Measurements from ENCODE around the gene CPD.

Gene CPD

GRCh38 chr17:30376621-30377452, 1.9 kb upstream of the CPD start:
- no peaks in the 10 kb centered on the region for H3K36me3 ChIP-seq (ENCODE audit: insufficient read depth, low read length)
- H3K9me3 ChIP-seq (replicated peaks; ENCODE audit: low read length), result no peaks in the 10 kb centered on the region
- no peak overlapping the region for H3K4me3 ChIP-seq (ENCODE audit: low read length)
- peaks cover 34% of the 10 kb centered on the region for H3K4me1 ChIP-seq (ENCODE audit: control insufficient read depth, insufficient read depth, low read length)
- H3K4me2 ChIP-seq (ENCODE audit: low read length), result peak overlapping the region; percentile 34
- no peak overlapping the region for H3K9ac ChIP-seq (ENCODE audit: low read depth, low read length)
- peaks cover 6% of the 10 kb centered on the region for H3K27me3 ChIP-seq (ENCODE audit: control insufficient read depth, insufficient read depth, low read length)

DNA sequence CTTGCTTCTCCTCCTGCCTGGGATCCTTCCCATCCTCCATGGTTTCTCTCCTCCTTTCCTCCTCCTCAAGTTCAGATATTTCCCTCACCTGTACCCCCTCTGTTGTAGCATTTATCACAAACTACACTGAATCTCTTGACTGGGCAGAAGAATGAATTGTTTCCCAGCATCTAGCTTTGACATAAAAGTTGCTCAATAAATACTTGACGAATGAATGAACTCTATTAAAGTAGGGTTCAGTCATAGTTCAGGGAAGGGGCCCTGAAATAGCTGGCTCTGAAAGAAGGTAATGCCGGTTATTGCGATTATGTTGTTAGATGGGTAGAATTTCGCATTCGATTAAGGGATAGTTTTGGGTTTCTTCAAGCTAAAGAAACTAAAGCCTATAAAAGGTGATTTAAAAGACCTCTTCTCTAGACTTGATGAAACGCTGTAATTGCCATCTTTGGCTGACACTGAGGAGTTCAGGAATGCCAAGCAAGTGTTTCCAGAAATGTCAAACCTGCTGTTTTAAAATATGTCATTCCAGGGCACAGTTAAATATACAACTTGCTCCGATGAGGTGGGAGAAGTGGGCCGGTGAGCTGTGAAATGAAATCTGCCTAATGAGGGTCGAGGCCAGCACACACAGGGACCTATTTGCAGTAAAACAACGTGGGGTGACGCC, 1.0 kb upstream of the CPD start:
- no peak overlapping the region for H3K9ac ChIP-seq (ENCODE audit: low read depth, low read length)
- peaks cover 34% of the 10 kb centered on the region for H3K4me1 ChIP-seq (ENCODE audit: control insufficient read depth, insufficient read depth, low read length)
- no peaks in the 10 kb centered on the region for H3K36me3 ChIP-seq (ENCODE audit: insufficient read depth, low read length)
- H3K4me3 ChIP-seq (ENCODE audit: low read length), result peak overlapping the region; percentile 89
- peak overlapping the region; percentile 91 for H3K4me2 ChIP-seq (ENCODE audit: low read length)
- H3K27me3 ChIP-seq (ENCODE audit: control insufficient read depth, insufficient read depth, low read length), result peaks cover 6% of the 10 kb centered on the region
- H3K9me3 ChIP-seq (replicated peaks; ENCODE audit: low read length), result no peaks in the 10 kb centered on the region

GRCh38 chr17:30378241-30378824, 394 bp upstream of the CPD start:
- H3K4me1 ChIP-seq (ENCODE audit: control insufficient read depth, insufficient read depth, low read length), result peaks cover 34% of the 10 kb centered on the region
- peak overlapping the region; percentile 91 for H3K4me2 ChIP-seq (ENCODE audit: low read length)
- H3K4me3 ChIP-seq (ENCODE audit: low read length), result peak overlapping the region; percentile 89
- H3K27me3 ChIP-seq (ENCODE audit: control insufficient read depth, insufficient read depth, low read length), result peaks cover 6% of the 10 kb centered on the region
- H3K9me3 ChIP-seq (replicated peaks; ENCODE audit: low read length), result no peaks in the 10 kb centered on the region
- no peaks in the 10 kb centered on the region for H3K36me3 ChIP-seq (ENCODE audit: insufficient read depth, low read length)
- H3K9ac ChIP-seq (ENCODE audit: low read depth, low read length), result peak overlapping the region; percentile 85

- Histone ChIP-seq H3K36me3 (ENCODE audit: insufficient read depth, low read length) (no peaks in the 10 kb centered on the region), H3K4me2 (ENCODE audit: low read length) (peak overlapping the region; percentile 91), H3K4me3 (ENCODE audit: low read length) (peak overlapping the region; percentile 89), H3K9me3 (replicated peaks; ENCODE audit: low read length) (no peaks in the 10 kb centered on the region), H3K27me3 (ENCODE audit: control insufficient read depth, insufficient read depth, low read length) (peaks cover 6% of the 10 kb centered on the region), H3K9ac (ENCODE audit: low read depth, low read length) (peak overlapping the region; percentile 85), H3K4me1 (ENCODE audit: control insufficient read depth, insufficient read depth, low read length) (peaks cover 34% of the 10 kb centered on the region)
Observed at GRCh38 chr17:30379303-30379902, 676 bp downstream of the CPD start.

DNA sequence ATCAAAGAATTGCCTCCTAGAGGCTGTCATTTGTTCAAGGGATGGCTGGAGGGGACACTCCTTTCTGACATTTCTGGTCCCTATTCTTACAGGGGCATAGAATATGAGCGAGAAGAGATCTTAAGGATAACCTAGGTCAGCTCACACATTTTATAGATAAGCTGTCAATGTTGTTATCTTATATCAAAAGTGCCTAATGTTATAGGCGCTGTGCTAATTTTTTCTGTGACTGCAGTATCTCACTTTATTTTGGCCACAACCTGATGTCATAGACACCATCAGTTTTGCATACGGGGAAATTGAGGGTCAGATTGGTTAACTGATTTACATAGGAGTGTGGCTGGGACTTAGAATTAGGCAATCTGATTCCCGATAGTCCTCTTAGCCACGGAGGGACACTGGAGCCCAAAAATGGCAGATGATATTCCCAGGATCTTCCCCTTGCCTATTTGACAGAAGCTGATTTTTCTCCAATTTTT, 1.2 kb downstream of the CPD start:
- H3K36me3 ChIP-seq (ENCODE audit: insufficient read depth, low read length), result no peaks in the 10 kb centered on the region
- peak overlapping the region; percentile 91 for H3K4me2 ChIP-seq (ENCODE audit: low read length)
- no peaks in the 10 kb centered on the region for H3K9me3 ChIP-seq (replicated peaks; ENCODE audit: low read length)
- peak overlapping the region; percentile 89 for H3K4me3 ChIP-seq (ENCODE audit: low read length)
- H3K9ac ChIP-seq (ENCODE audit: low read depth, low read length), result peak overlapping the region; percentile 85
- peaks cover 34% of the 10 kb centered on the region for H3K4me1 ChIP-seq (ENCODE audit: control insufficient read depth, insufficient read depth, low read length)
- H3K27me3 ChIP-seq (ENCODE audit: control insufficient read depth, insufficient read depth, low read length), result peaks cover under 1% of the 10 kb centered on the region

DNA sequence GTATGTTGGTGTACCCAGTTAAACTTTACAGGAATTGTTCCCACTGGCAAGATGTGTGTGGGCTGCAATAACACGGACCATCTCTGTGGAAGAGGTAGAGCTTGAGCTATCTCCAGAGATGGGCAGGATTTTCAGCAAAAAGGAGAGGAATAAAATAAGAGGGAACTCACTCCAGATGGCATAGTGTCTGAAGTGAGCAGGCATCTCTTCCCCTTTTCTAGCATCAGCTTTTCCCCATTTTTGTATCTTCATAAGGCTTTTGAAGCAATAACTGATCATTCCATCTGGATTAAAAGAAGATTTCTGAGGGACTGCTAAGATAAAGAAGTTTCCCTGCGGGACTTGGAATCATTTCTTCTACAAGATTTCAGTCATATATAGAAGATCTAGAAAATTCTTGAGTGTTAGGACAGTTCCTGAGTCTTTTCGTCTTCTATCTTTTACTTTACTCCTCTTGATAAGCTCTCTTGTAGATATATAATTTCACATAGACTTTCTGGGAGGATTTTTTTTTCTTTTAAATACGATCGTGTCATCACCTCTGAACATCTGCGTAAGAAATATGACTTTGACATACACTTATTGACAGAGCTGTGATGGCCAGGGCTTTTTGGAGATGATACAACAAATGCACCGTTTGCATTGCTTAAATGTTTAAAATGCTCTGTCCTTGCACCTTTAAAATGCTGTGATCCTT, 2.1 kb downstream of the CPD start:
- no peaks in the 10 kb centered on the region for H3K27me3 ChIP-seq (ENCODE audit: control insufficient read depth, insufficient read depth, low read length)
- peak overlapping the region; percentile 91 for H3K4me2 ChIP-seq (ENCODE audit: low read length)
- no peak overlapping the region for H3K9ac ChIP-seq (ENCODE audit: low read depth, low read length)
- H3K36me3 ChIP-seq (ENCODE audit: insufficient read depth, low read length), result peaks cover 5% of the 10 kb centered on the region
- peak overlapping the region; percentile 89 for H3K4me3 ChIP-seq (ENCODE audit: low read length)
- peaks cover 34% of the 10 kb centered on the region for H3K4me1 ChIP-seq (ENCODE audit: control insufficient read depth, insufficient read depth, low read length)
- H3K9me3 ChIP-seq (replicated peaks; ENCODE audit: low read length), result no peaks in the 10 kb centered on the region

DNA sequence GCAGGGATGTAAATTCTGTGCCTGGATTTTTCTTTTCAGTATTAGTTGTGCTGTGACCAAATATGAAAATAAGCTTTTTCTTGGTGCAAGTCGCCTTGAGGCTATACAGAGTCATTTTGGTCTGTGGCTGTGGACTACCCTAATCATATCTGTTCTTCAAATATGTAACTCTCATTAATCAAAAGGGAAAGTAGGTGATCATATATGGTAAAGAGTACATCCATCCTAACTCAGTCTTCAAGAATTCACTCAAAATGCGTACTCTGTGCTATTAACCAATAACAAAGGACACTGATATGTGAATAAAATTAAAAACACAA, 2.6 kb downstream of the CPD start:
- peaks cover 34% of the 10 kb centered on the region for H3K4me1 ChIP-seq (ENCODE audit: control insufficient read depth, insufficient read depth, low read length)
- no peak overlapping the region for H3K4me3 ChIP-seq (ENCODE audit: low read length)
- H3K27me3 ChIP-seq (ENCODE audit: control insufficient read depth, insufficient read depth, low read length), result no peaks in the 10 kb centered on the region
- H3K36me3 ChIP-seq (ENCODE audit: insufficient read depth, low read length), result peaks cover 8% of the 10 kb centered on the region
- H3K9ac ChIP-seq (ENCODE audit: low read depth, low read length), result no peak overlapping the region
- H3K4me2 ChIP-seq (ENCODE audit: low read length), result peak overlapping the region; percentile 39
- H3K9me3 ChIP-seq (replicated peaks; ENCODE audit: low read length), result no peaks in the 10 kb centered on the region

DNA sequence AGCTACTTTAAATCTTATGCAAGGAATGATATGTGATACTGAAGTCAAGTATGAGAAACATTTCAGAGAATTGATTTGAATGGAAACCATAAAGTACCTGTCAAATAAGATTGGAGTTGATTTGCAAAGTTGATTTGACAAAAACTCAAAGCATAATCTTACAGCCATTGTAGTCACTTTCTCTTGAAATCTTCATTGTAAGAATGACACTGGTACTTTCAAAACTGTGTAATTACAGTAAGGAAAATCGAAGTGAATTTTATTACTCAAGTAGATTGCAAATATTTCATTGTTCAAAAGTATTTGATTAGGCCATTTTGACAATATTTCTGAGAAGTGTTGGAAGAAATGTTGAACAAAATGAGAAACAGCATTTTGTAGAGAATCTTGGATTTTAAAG, 3.6 kb downstream of the CPD start:
- H3K27me3 ChIP-seq (ENCODE audit: control insufficient read depth, insufficient read depth, low read length), result no peaks in the 10 kb centered on the region
- H3K4me3 ChIP-seq (ENCODE audit: low read length), result no peak overlapping the region

DNA sequence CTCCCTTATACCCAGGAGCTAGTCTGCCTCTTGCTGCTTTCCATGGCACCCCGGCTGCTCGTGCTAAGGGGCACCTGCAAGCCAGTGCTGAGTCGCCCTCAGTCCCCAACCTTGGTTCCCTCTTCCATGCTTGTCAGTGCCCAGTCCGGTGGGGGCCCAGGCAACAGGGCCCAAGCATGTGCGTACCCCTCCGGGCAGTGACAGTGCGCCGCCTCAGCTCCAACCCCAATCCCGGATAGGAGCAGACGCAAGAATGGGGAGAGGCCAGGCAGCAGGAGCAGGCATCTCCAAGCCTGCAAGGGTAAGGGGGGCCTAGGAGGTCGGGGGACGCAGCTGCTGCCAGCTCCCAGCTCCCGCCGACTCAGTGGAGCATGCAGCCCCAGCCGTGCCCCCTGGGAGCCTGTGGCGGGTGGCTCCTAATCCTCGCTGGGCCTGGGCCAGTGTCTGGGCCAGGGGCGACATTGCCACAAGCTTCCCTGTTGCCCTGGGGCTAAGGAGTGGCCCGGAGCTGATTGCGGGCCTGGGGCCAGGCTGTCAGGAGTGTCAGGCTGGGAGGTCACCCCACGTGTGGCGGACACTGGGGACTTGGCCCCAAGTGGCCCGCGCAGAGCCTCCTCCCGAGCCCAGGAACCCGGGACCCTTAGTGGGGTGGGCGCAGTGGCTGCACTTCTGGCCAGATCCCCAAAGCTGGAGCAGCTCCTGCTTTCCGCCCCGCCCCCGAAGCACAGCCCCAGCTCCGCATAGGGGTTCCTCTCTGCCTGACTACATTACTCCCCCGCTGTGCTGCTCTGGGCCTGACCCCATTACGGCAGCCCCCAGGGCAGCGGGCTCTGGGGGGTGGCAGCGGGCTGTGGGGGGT, 9.8 kb downstream of the CPD start:
- Histone ChIP-seq H3K9me3 (replicated peaks; ENCODE audit: low read length) (no peaks in the 10 kb centered on the region), H3K4me1 (ENCODE audit: control insufficient read depth, insufficient read depth, low read length) (no peaks in the 10 kb centered on the region), H3K4me2 (ENCODE audit: low read length) (no peak overlapping the region), H3K27me3 (ENCODE audit: control insufficient read depth, insufficient read depth, low read length) (no peaks in the 10 kb centered on the region), H3K4me3 (ENCODE audit: low read length) (no peak overlapping the region), H3K36me3 (ENCODE audit: insufficient read depth, low read length) (peaks cover 11% of the 10 kb centered on the region), H3K9ac (ENCODE audit: low read depth, low read length) (no peak overlapping the region)

More for the DNA sequence above, 3.6 kb downstream of the CPD start:
- no peak overlapping the region for H3K4me2 ChIP-seq (ENCODE audit: low read length)
- no peak overlapping the region for H3K9ac ChIP-seq (ENCODE audit: low read depth, low read length)
- no peaks in the 10 kb centered on the region for H3K9me3 ChIP-seq (replicated peaks; ENCODE audit: low read length)
- H3K4me1 ChIP-seq (ENCODE audit: control insufficient read depth, insufficient read depth, low read length), result peaks cover 24% of the 10 kb centered on the region
- peaks cover 11% of the 10 kb centered on the region for H3K36me3 ChIP-seq (ENCODE audit: insufficient read depth, low read length)

GRCh38 chr17:30389756-30390300, 11.1 kb downstream of the CPD start:
- Histone ChIP-seq H3K36me3 (ENCODE audit: insufficient read depth, low read length) (peaks cover 11% of the 10 kb centered on the region), H3K9me3 (replicated peaks; ENCODE audit: low read length) (no peaks in the 10 kb centered on the region), H3K4me3 (ENCODE audit: low read length) (no peak overlapping the region), H3K4me1 (ENCODE audit: control insufficient read depth, insufficient read depth, low read length) (no peaks in the 10 kb centered on the region), H3K4me2 (ENCODE audit: low read length) (no peak overlapping the region), H3K27me3 (ENCODE audit: control insufficient read depth, insufficient read depth, low read length) (no peaks in the 10 kb centered on the region), H3K9ac (ENCODE audit: low read depth, low read length) (no peak overlapping the region)
